ENCODE results near the gene GRIFIN.

GRIFIN gene

GRCh38 chr7:2468227-2468626 lies 8.0 kb downstream of the GRIFIN start:
- Histone ChIP-seq H3K36me3 (no peaks in the 10 kb centered on the region), H3K27ac (no peak overlapping the region), H3K27me3 (peaks cover 9% of the 10 kb centered on the region), H3K9me3 (no peaks in the 10 kb centered on the region), H3K4me3 (ENCODE audit: low read depth in 1 of 2, low read length in 1 of 2) (no peak overlapping the region), H3K4me1 (ENCODE audit: control insufficient read depth in 1 of 2, insufficient read depth in 1 of 2, low read depth in 1 of 2, low read length in 1 of 2) (peaks cover 23 to 31% of the 10 kb centered on the region in 2 experiments)
- TF ChIP-seq CTCF (IDR thresholded peaks at IDR 0.05) = no peak

GRCh38 chr7:2466675-2467074 lies 9.5 kb downstream of the GRIFIN start:
- Histone ChIP-seq H3K4me1 (ENCODE audit: control insufficient read depth in 1 of 2, insufficient read depth in 1 of 2, low read depth in 1 of 2, low read length in 1 of 2) (peaks cover 23 to 30% of the 10 kb centered on the region in 2 experiments), H3K36me3 (no peaks in the 10 kb centered on the region), H3K27me3 (peaks cover 7% of the 10 kb centered on the region), H3K27ac (no peak overlapping the region), H3K4me3 (ENCODE audit: low read depth in 1 of 2, low read length in 1 of 2) (no peak overlapping the region), H3K9me3 (no peaks in the 10 kb centered on the region)
- TF ChIP-seq CTCF (IDR thresholded peaks at IDR 0.05) = no peak

GRCh38 chr7:2465928-2466327 lies 10.3 kb downstream of the GRIFIN start:
- no peaks in the 10 kb centered on the region for H3K9me3 ChIP-seq
- no peaks in the 10 kb centered on the region for H3K36me3 ChIP-seq
- TF ChIP-seq CTCF (IDR thresholded peaks at IDR 0.05) = no peak
- no peaks in the 10 kb centered on the region for H3K27me3 ChIP-seq
- H3K4me1 ChIP-seq (ENCODE audit: control insufficient read depth in 1 of 2, insufficient read depth in 1 of 2, low read depth in 1 of 2, low read length in 1 of 2) = peaks cover 23 to 24% of the 10 kb centered on the region in 2 experiments
- H3K4me3 ChIP-seq (ENCODE audit: low read depth in 1 of 2, low read length in 1 of 2) = no peak overlapping the region
- H3K27ac ChIP-seq = no peak overlapping the region

- Histone ChIP-seq H3K27me3 (no peaks in the 10 kb centered on the region), H3K4me3 (ENCODE audit: low read depth in 1 of 2, low read length in 1 of 2) (no peak overlapping the region), H3K36me3 (no peaks in the 10 kb centered on the region), H3K4me1 (ENCODE audit: control insufficient read depth in 1 of 2, insufficient read depth in 1 of 2, low read depth in 1 of 2, low read length in 1 of 2) (peaks cover 4 to 5% of the 10 kb centered on the region in 2 experiments), H3K27ac (no peak overlapping the region), H3K9me3 (no peaks in the 10 kb centered on the region)
- TF ChIP-seq CTCF (IDR thresholded peaks at IDR 0.05) = no peak
Observed at GRCh38 chr7:2462731-2463130, 13.5 kb downstream of the GRIFIN start.

GRCh38 chr7:2461268-2462026 lies 14.8 kb downstream of the GRIFIN start:
- H3K4me3 ChIP-seq (ENCODE audit: low read depth in 1 of 2, low read length in 1 of 2) = no peak overlapping the region

More at GRCh38 chr7:2461268-2462026, 14.8 kb downstream of the GRIFIN start:
- H3K27ac ChIP-seq = no peak overlapping the region
- no peaks in the 10 kb centered on the region for H3K4me1 ChIP-seq (ENCODE audit: control insufficient read depth in 1 of 2, insufficient read depth in 1 of 2, low read depth in 1 of 2, low read length in 1 of 2)
- no peaks in the 10 kb centered on the region for H3K27me3 ChIP-seq
- no peaks in the 10 kb centered on the region for H3K36me3 ChIP-seq
- no peaks in the 10 kb centered on the region for H3K9me3 ChIP-seq
- TF ChIP-seq CTCF (IDR thresholded peaks at IDR 0.05) = no peak

All from neutrophil (primary cell).